ENCODE measurements around the gene ADGRB3. TPM values are rescaled to one million over a fixed set of nuclear protein-coding genes. Genes with fewer than 3 reads are reported as not detected.
"Not testable (repeated sequence)": the region's sequence is repeated elsewhere in the genome, so short reads cannot be mapped to it uniquely, and the experiment has no call there.

The ADGRB3 gene
- total RNA-seq, 1 experiment from 2014 or later: not detected

DNA sequence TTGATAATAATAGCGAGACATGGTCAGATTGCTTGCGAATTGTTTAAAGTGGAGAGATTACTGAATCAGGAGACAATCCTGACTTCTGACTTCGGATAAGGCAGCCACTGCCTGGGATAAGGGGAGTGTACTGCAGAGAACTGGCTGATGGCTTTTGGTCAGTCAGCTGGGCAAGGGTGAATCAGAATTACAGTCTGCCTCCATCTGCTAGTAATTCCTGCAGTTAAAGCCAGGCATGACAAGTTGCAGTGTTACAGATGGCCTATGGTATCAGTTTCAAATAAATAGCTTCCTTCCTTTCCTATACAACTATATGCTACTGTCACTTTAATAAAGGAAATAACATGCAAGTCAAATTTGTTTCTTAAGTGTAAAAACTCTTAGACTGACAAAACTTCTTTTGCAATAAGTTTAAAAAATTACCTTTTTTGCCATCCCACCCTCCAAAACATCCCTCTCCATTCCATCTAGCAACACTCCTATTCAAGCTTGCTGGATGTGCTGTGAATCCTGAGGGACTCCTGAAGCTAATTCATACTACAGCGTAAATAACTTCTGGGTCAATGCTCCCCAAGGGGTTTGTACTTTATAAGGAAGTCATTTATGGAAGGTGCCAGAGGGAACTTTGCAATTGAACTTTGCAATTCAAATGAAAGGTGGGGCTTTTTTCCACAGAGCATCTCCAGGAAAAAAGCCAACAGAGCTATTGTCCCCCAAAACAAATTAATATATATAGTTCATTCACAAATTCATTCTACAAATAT is 245.2 kb downstream of the ADGRB3 start:
- no peak for DNase-seq (ENCODE audit: unreplicated experiment)
- TF ChIP-seq, protein P1, sequence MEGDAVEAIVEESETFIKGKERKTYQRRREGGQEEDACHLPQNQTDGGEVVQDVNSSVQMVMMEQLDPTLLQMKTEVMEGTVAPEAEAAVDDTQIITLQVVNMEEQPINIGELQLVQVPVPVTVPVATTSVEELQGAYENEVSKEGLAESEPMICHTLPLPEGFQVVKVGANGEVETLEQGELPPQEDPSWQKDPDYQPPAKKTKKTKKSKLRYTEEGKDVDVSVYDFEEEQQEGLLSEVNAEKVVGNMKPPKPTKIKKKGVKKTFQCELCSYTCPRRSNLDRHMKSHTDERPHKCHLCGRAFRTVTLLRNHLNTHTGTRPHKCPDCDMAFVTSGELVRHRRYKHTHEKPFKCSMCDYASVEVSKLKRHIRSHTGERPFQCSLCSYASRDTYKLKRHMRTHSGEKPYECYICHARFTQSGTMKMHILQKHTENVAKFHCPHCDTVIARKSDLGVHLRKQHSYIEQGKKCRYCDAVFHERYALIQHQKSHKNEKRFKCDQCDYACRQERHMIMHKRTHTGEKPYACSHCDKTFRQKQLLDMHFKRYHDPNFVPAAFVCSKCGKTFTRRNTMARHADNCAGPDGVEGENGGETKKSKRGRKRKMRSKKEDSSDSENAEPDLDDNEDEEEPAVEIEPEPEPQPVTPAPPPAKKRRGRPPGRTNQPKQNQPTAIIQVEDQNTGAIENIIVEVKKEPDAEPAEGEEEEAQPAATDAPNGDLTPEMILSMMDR (IDR thresholded peaks at IDR 0.05; ENCODE audit: unreplicated experiment): no peak
- H3K4me3 Mint-ChIP-seq (ENCODE audit: unreplicated experiment): no peak overlapping the region
- no peaks in the 10 kb centered on the region for H3K36me3 Mint-ChIP-seq (ENCODE audit: insufficient read depth, unreplicated experiment)
- no peaks in the 10 kb centered on the region for H3K9me3 Mint-ChIP-seq (ENCODE audit: unreplicated experiment)
- ChIA-PET CTCF (interaction anchor here (1.4 kb wide), 1 partner anchor 11 kb away, joined by 6 read pairs; no protein-coding TSS in a partner anchor), POLR2A (no interaction called here)
- no peaks in the 10 kb centered on the region for H3K4me1 Mint-ChIP-seq (ENCODE audit: insufficient read depth, unreplicated experiment)
- no peak overlapping the region for H3K27ac Mint-ChIP-seq (ENCODE audit: low read depth, unreplicated experiment)
- peaks cover 81% of the 10 kb centered on the region for H3K27me3 Mint-ChIP-seq (ENCODE audit: insufficient read depth, unreplicated experiment)
- intact Hi-C loops (cut with micrococcal nuclease): no loop called here
- no TSS peak for BruUV-seq (replicated peaks)

GRCh38 chr6:68883325-68883724 is 248.2 kb downstream of the ADGRB3 start:
- H3K27me3 Mint-ChIP-seq (ENCODE audit: insufficient read depth, unreplicated experiment): peaks cover 96% of the 10 kb centered on the region
- BruUV-seq (replicated peaks); H3K36me3 Mint-ChIP-seq (ENCODE audit: insufficient read depth, unreplicated experiment); DNase-seq (ENCODE audit: unreplicated experiment); POLR2A ChIA-PET; intact Hi-C loops (cut with micrococcal nuclease); CTCF ChIA-PET; H3K4me1 Mint-ChIP-seq (ENCODE audit: insufficient read depth, unreplicated experiment); H3K9me3 Mint-ChIP-seq (ENCODE audit: unreplicated experiment); H3K4me3 Mint-ChIP-seq (ENCODE audit: unreplicated experiment); H3K27ac Mint-ChIP-seq (ENCODE audit: low read depth, unreplicated experiment): not testable (repeated sequence)

GRCh38 chr6:68891419-68891818 is 256.3 kb downstream of the ADGRB3 start:
- no TSS peak for BruUV-seq (replicated peaks)
- intact Hi-C loops (cut with micrococcal nuclease): no loop called here

GRCh38 chr6:68892452-68892851 is 257.4 kb downstream of the ADGRB3 start:
- H3K27ac Mint-ChIP-seq (ENCODE audit: low read depth, unreplicated experiment): no peak overlapping the region
- DNase-seq (ENCODE audit: unreplicated experiment): no peak
- H3K4me1 Mint-ChIP-seq (ENCODE audit: insufficient read depth, unreplicated experiment): no peaks in the 10 kb centered on the region
- H3K4me3 Mint-ChIP-seq (ENCODE audit: unreplicated experiment): no peak overlapping the region
- POLR2A ChIA-PET: no interaction called here
- H3K27me3 Mint-ChIP-seq (ENCODE audit: insufficient read depth, unreplicated experiment): peaks cover 77% of the 10 kb centered on the region
- no peaks in the 10 kb centered on the region for H3K36me3 Mint-ChIP-seq (ENCODE audit: insufficient read depth, unreplicated experiment)
- BruUV-seq (replicated peaks): no TSS peak
- no peaks in the 10 kb centered on the region for H3K9me3 Mint-ChIP-seq (ENCODE audit: unreplicated experiment)
- CTCF ChIA-PET: interaction anchor here (0.7 kb wide), 1 partner anchor 837 kb away, joined by 3 read pairs; no protein-coding TSS in a partner anchor
- intact Hi-C loops (cut with micrococcal nuclease): no loop called here
- TF ChIP-seq, protein P1 (IDR thresholded peaks at IDR 0.05; ENCODE audit: unreplicated experiment): no peak

More at GRCh38 chr6:68891419-68891818, 256.3 kb downstream of the ADGRB3 start:
- Mint-ChIP-seq H3K9me3 (ENCODE audit: unreplicated experiment) (no peaks in the 10 kb centered on the region), H3K4me1 (ENCODE audit: insufficient read depth, unreplicated experiment) (no peaks in the 10 kb centered on the region), H3K36me3 (ENCODE audit: insufficient read depth, unreplicated experiment) (no peaks in the 10 kb centered on the region), H3K27me3 (ENCODE audit: insufficient read depth, unreplicated experiment) (peaks cover 76% of the 10 kb centered on the region), H3K4me3 (ENCODE audit: unreplicated experiment) (no peak overlapping the region), H3K27ac (ENCODE audit: low read depth, unreplicated experiment) (no peak overlapping the region)
- ChIA-PET CTCF (interaction anchor here (1.1 kb wide), 1 partner anchor 10 kb away, joined by 6 read pairs; no protein-coding TSS in a partner anchor), POLR2A (no interaction called here)
- no peak for DNase-seq (ENCODE audit: unreplicated experiment)
- TF ChIP-seq, protein P1 (IDR thresholded peaks at IDR 0.05; ENCODE audit: unreplicated experiment): no peak
